Endothelial cell of umbilical vein (primary cell): Measurements from ENCODE around the gene STK39. TPM values are rescaled to one million over a fixed set of nuclear protein-coding genes. Genes with fewer than 3 reads are reported as not detected.

Experiments used
- BruUV-seq: library from RNA; stranded (reverse); fragments of 400-500 nt; replicated peaks from 2 replicates; lab custom pipeline; 2021; lab: Mats Ljungman, UMichigan
- CTCF ChIA-PET: fragments of 300-600, 350-600 bp; sonication (Branson Sonifier 250); formaldehyde crosslinking; loops from one replicate; lab custom pipeline; 2021; ENCODE audit warnings: antibody characterized with exemption, inconsistent platforms; lab: Charles Lee
- POLR2A ChIA-PET: fragments of 300-600, 350-600 bp; sonication (Branson Sonifier 250); formaldehyde crosslinking; loops from one replicate; lab custom pipeline; 2021; ENCODE audit warnings: antibody characterized with exemption, inconsistent platforms; lab: Charles Lee
- DNase-seq: peaks from one replicate; pipeline ENCODE4 v3.0.0-alpha.2; 2011; ENCODE audit warnings: low read depth, low spot score
- FAIRE-seq: peaks from 2 replicates; lab custom pipeline; 2011; peaks lifted over from hg19 to GRCh38; lab: Jason Lieb, UNC
- H2AFZ ChIP-seq: 2 replicates; pipeline ENCODE4 v1.6.0; 2012; ENCODE audit warnings: low read depth, low read length, control low read depth, inconsistent platforms
- H3K27ac ChIP-seq: 2 replicates; pipeline ENCODE4 v1.5.1; 2011; ENCODE audit warnings: low read depth, mild to moderate bottlenecking, control low read depth, low read length, moderate library complexity; ENCODE audit not compliant: insufficient read depth
- H3K27me3 ChIP-seq, 2 experiments: 2 replicates each; pipeline versions ENCODE4 v1.6.0 to v1.6.1; 2011; ENCODE audit warnings: low read length in 2 of 2, mixed read lengths in 1 of 2; ENCODE audit not compliant: control insufficient read depth in 2 of 2, insufficient read depth in 2 of 2
- H3K36me3 ChIP-seq, 2 experiments: 2 replicates in 1 of 2; 3 replicates in 1 of 2; pipeline ENCODE4 v1.5.1; 2011; ENCODE audit warnings: low read length in 2 of 2, mild to moderate bottlenecking in 1 of 2, moderate library complexity in 1 of 2; ENCODE audit not compliant: control insufficient read depth in 2 of 2, insufficient read depth in 2 of 2; ENCODE audit errors: extremely low read depth in 1 of 2
- H3K4me1 ChIP-seq: 3 replicates; pipeline ENCODE4 v1.5.1; 2011; ENCODE audit warnings: mild to moderate bottlenecking, low read length; ENCODE audit not compliant: control insufficient read depth, insufficient read depth; ENCODE audit errors: extremely low read depth
- H3K4me2 ChIP-seq: 2 replicates; pipeline ENCODE4 v1.6.1; 2011; ENCODE audit warnings: low read length, control low read depth, mixed read lengths; ENCODE audit not compliant: insufficient read depth
- H3K4me3 ChIP-seq, 3 experiments: fragments of 200-600 bp in 1 of 3; sonication (generic), shearing (Covaris generic) in 1 of 3; replicated peaks in 1 of 3; 2 replicates each; pipeline ENCODE4 v1.5.1; 2011 to 2016; ENCODE audit warnings: control low read depth in 3 of 3, low read length in 3 of 3, mild to moderate bottlenecking in 2 of 3, inconsistent platforms in 1 of 3, low read depth in 1 of 3, moderate library complexity in 1 of 3; ENCODE audit not compliant: insufficient read depth in 1 of 3
- H3K79me2 ChIP-seq: 2 replicates; pipeline ENCODE4 v1.6.0; 2012; ENCODE audit warnings: low read length, inconsistent platforms; ENCODE audit not compliant: control insufficient read depth, insufficient read depth
- H3K9ac ChIP-seq: replicated peaks from 2 replicates; pipeline ENCODE3; 2011; ENCODE audit warnings: low read length, control low read depth; ENCODE audit not compliant: insufficient read depth; ENCODE audit errors: extremely low read depth
- H3K9me1 ChIP-seq: replicated peaks from 3 replicates; pipeline ENCODE4 v1.6.0; 2011; ENCODE audit warnings: mild to moderate bottlenecking, low read length; ENCODE audit not compliant: control insufficient read depth, insufficient read depth; ENCODE audit errors: extremely low read depth
- H3K9me3 ChIP-seq: replicated peaks from 2 replicates; pipeline ENCODE4 v1.5.1; 2012; ENCODE audit warnings: low read length, inconsistent platforms; ENCODE audit not compliant: control insufficient read depth, insufficient read depth
- H4K20me1 ChIP-seq: replicated peaks from 2 replicates; pipeline ENCODE3; 2011; ENCODE audit warnings: mild to moderate bottlenecking, low read length; ENCODE audit not compliant: control insufficient read depth, insufficient read depth; ENCODE audit errors: extremely low read depth
- CTCF ChIP-seq, 2 donors: IDR thresholded peaks; 1 replicate in 1 of 2; 2 replicates in 1 of 2; pipeline ENCODE4 v1.5.1; 2011; ENCODE audit warnings: low read length in 2 of 2, mild to moderate bottlenecking in 2 of 2, moderate library complexity in 2 of 2, control low read depth in 1 of 2, inconsistent platforms in 1 of 2, low read depth in 1 of 2; ENCODE audit not compliant: insufficient read depth in 1 of 2; ENCODE audit errors: extremely low read depth in 1 of 2
- EZH2 ChIP-seq: IDR thresholded peaks from 2 replicates; pipeline ENCODE4 v1.6.1; 2012; ENCODE audit warnings: borderline replicate concordance, low read depth, mild to moderate bottlenecking, moderate library complexity, low read length, inconsistent platforms; ENCODE audit not compliant: severe bottlenecking
- FOS ChIP-seq: IDR thresholded peaks from 2 replicates; pipeline ENCODE4 v1.6.1; 2011; ENCODE audit warnings: mild to moderate bottlenecking, low read length, moderate library complexity, borderline replicate concordance; ENCODE audit not compliant: insufficient read depth
- GATA2 ChIP-seq: IDR thresholded peaks from 2 replicates; pipeline ENCODE4 v1.7.0; 2011; ENCODE audit warnings: low read depth, mild to moderate bottlenecking, moderate library complexity, mixed read lengths, low read length; ENCODE audit not compliant: insufficient read length, insufficient read depth
- JUN ChIP-seq: IDR thresholded peaks from 2 replicates; pipeline ENCODE4 v1.6.1; 2011; ENCODE audit warnings: borderline replicate concordance, low read depth; ENCODE audit not compliant: insufficient read length, insufficient read depth
- MAX ChIP-seq: IDR thresholded peaks from 2 replicates; pipeline ENCODE4 v1.6.1; 2011; ENCODE audit not compliant: insufficient read depth, insufficient read length
- MYC ChIP-seq: IDR thresholded peaks from one replicate; pipeline ENCODE4 v1.6.1; 2011; ENCODE audit warnings: mild to moderate bottlenecking, low read depth, low read length
- POLR2A ChIP-seq: IDR thresholded peaks from 2 replicates; pipeline ENCODE4 v1.6.1; 2012; ENCODE audit warnings: low read depth, mild to moderate bottlenecking, control low read depth, low read length
- POLR2AphosphoS5 ChIP-seq: IDR thresholded peaks from 2 replicates; pipeline ENCODE4 v1.6.1; 2012; ENCODE audit warnings: low read depth, mild to moderate bottlenecking, control low read depth, low read length, moderate library complexity; ENCODE audit not compliant: insufficient read depth
- dilution Hi-C: fragments of 300-500 bp; cut with MboI; formaldehyde crosslinking; loops from one replicate; pipeline ENCODE4 v1.15.0; 2019; ENCODE audit warnings: low sequenced_read_pairs; ENCODE audit not compliant: extremely low pct_ligation_motif_present
- intact Hi-C: fragments of 100-400 bp; cut with micrococcal nuclease; formaldehyde crosslinking; loops from one replicate; pipeline ENCODE4 v1.10.0; 2022
- polyA plus RNA-seq, 4 experiments: library from polyadenylated mRNA; depleted of rRNA in 3 of 4; stranded (reverse) in 3 of 4; unstranded in 1 of 4; fragments of >200 nt; gene quantifications; 2 replicates each; pipeline versions ENCODE4 v1.2.1 to v1.2.3, GENCODE V29; 2011 to 2012; ENCODE audit warnings: missing spikeins in 1 of 4
- total RNA-seq: library from RNA; stranded (reverse); gene quantifications from 2 replicates; pipeline ENCODE4 v1.2.3, GENCODE V29; 2021

STK39 gene
- total and polyA plus RNA-seq, 2 donors (not counting 3 experiments of a cell fraction or from before 2014, with no cell fraction given): 4.6 to 13.1 TPM

GRCh38 chr2:167924556-167924955 lies 322.8 kb downstream of the STK39 start:
- POLR2A ChIA-PET: no interaction called here
- Histone ChIP-seq H4K20me1 (no peaks in the 10 kb centered on the region), H3K9me1 (no peaks in the 10 kb centered on the region), H3K27me3 (no peaks in the 10 kb centered on the region), H2AFZ (no peak overlapping the region), H3K4me1 (no peaks in the 10 kb centered on the region), H3K4me2 (no peak overlapping the region), H3K79me2 (no peaks in the 10 kb centered on the region), H3K36me3 (no peaks in the 10 kb centered on the region), H3K9ac (no peak overlapping the region), H3K27ac (no peak overlapping the region), H3K9me3 (no peaks in the 10 kb centered on the region), H3K4me3 (no peak overlapping the region)
- CTCF ChIA-PET: no interaction called here
- no peak for FAIRE-seq
- DNase-seq: no peak
- dilution Hi-C loops (no loop called here), intact Hi-C loops (no loop called here)
- no peak for TF ChIP-seq MYC
- no peak for TF ChIP-seq GATA2
- TF ChIP-seq CTCF (IDR thresholded peaks at IDR 0.05; ENCODE audit: extremely low read depth in 1 of 2, insufficient read depth in 1 of 2, low read depth in 1 of 2, low read length in 2 of 2): no peak
- no peak for TF ChIP-seq POLR2A
- no peak for TF ChIP-seq EZH2
- no peak for TF ChIP-seq FOS
- no peak for TF ChIP-seq POLR2AphosphoS5
- no peak for TF ChIP-seq JUN
- no peak for TF ChIP-seq MAX
- no TSS peak for BruUV-seq
